GM23338 (cell line): ENCODE data around the gene PSPN. TPM values are rescaled to one million over a fixed set of nuclear protein-coding genes. Genes with fewer than 3 reads are reported as not detected.
"Not testable (repeated sequence)": the region's sequence is repeated elsewhere in the genome, so short reads cannot be mapped to it uniquely, and the experiment has no call there.

Source experiments
- ATAC-seq: fragments of 200-7000 bp; cut with Tn5 transposase; 3 replicates; pipeline ENCODE4 v1.9.1; 2020
- DNase-seq: peaks from one replicate; pipeline ENCODE4 v3.0.0-alpha.2; 2015; ENCODE audit warnings: low spot score
- H2AFZ ChIP-seq: fragments of 200-600 bp; sonication (generic); 2 replicates; pipeline ENCODE4 v1.8.0; 2016; ENCODE audit warnings: antibody characterized with exemption, mild to moderate bottlenecking, moderate library complexity
- H3F3A ChIP-seq: fragments of 200-600 bp; sonication (generic); replicated peaks from 2 replicates; pipeline ENCODE4 v1.8.0; 2017; ENCODE audit warnings: antibody characterized with exemption, mixed run types, low read depth
- H3K27ac ChIP-seq: fragments of 200-600 bp; sonication (generic); 2 replicates; pipeline ENCODE4 v1.6.1; 2016; ENCODE audit warnings: low read depth
- H3K27me3 ChIP-seq: fragments of 200-600 bp; sonication (generic); 2 replicates; pipeline ENCODE4 v1.8.0; 2016; ENCODE audit warnings: mild to moderate bottlenecking, mixed run types, moderate library complexity; ENCODE audit not compliant: insufficient read depth
- H3K36me3 ChIP-seq: fragments of 200-600 bp; sonication (generic); 2 replicates; pipeline ENCODE4 v1.8.0; 2016; ENCODE audit warnings: mild to moderate bottlenecking; ENCODE audit not compliant: insufficient read depth
- H3K4me1 ChIP-seq: fragments of 200-600 bp; sonication (generic); 2 replicates; pipeline ENCODE4 v1.8.0; 2016; ENCODE audit warnings: mild to moderate bottlenecking, moderate library complexity; ENCODE audit not compliant: insufficient read depth
- H3K4me2 ChIP-seq: fragments of 200-600 bp; sonication (generic); 2 replicates; pipeline ENCODE4 v1.7.1; 2017; ENCODE audit warnings: mixed run types
- H3K4me3 ChIP-seq: fragments of 200-600 bp; sonication (generic); 2 replicates; pipeline ENCODE4 v1.6.1; 2016; ENCODE audit warnings: mixed run types
- H3K79me2 ChIP-seq: fragments of 200-600 bp; sonication (generic); replicated peaks from 2 replicates; pipeline ENCODE4 v1.8.0; 2017; ENCODE audit warnings: mild to moderate bottlenecking; ENCODE audit not compliant: insufficient read depth
- H3K9me2 ChIP-seq: fragments of 200-600 bp; sonication (generic); 2 replicates; pipeline ENCODE4 v1.8.0; 2017; ENCODE audit not compliant: insufficient read depth
- H4K20me1 ChIP-seq: fragments of 200-600 bp; sonication (generic); replicated peaks from 2 replicates; pipeline ENCODE4 v1.8.0; 2017; ENCODE audit warnings: mild to moderate bottlenecking; ENCODE audit not compliant: insufficient read depth
- H3K27ac Mint-ChIP-seq: 2 replicates; pipeline ENCODE4 v1.8.0; 2020; ENCODE audit warnings: inconsistent platforms, mild to moderate bottlenecking, moderate library complexity, mixed read lengths
- H3K27me3 Mint-ChIP-seq: 3 replicates; pipeline ENCODE4 v1.8.0; 2022; ENCODE audit warnings: low read depth, mild to moderate bottlenecking, moderate library complexity, mixed read lengths, inconsistent platforms; ENCODE audit not compliant: insufficient read depth, poor library complexity
- H3K36me3 Mint-ChIP-seq: 3 replicates; pipeline ENCODE4 v1.8.0; 2021; ENCODE audit warnings: low read depth, mild to moderate bottlenecking, inconsistent platforms, moderate library complexity, mixed read lengths
- H3K4me1 Mint-ChIP-seq: 3 replicates; pipeline ENCODE4 v1.8.0; 2020; ENCODE audit warnings: mild to moderate bottlenecking, inconsistent platforms, mixed read lengths
- H3K4me3 Mint-ChIP-seq: 3 replicates; pipeline ENCODE4 v1.8.0; 2021; ENCODE audit warnings: moderate library complexity, mild to moderate bottlenecking, inconsistent platforms, mixed read lengths
- H3K9me3 Mint-ChIP-seq: 3 replicates; pipeline ENCODE4 v1.8.0; 2020; ENCODE audit warnings: moderate library complexity, mild to moderate bottlenecking, inconsistent platforms, mixed read lengths
- EZH2 ChIP-seq: fragments of 200-600 bp; sonication (generic); IDR thresholded peaks from one replicate; pipeline ENCODE4 v1.8.0; 2017; ENCODE audit warnings: antibody characterized with exemption, mild to moderate bottlenecking, low read depth; ENCODE audit not compliant: unreplicated experiment
- EZH2phosphoT487 ChIP-seq: fragments of 200-600 bp; sonication (generic); IDR thresholded peaks from one replicate; pipeline ENCODE4 v1.8.1; 2018; ENCODE audit warnings: antibody characterized with exemption; ENCODE audit not compliant: unreplicated experiment
- STAT1 ChIP-seq: IDR thresholded peaks from one replicate; pipeline ENCODE4 v1.6.1; 2016; ENCODE audit warnings: antibody characterized with exemption; ENCODE audit not compliant: unreplicated experiment
- polyA plus RNA-seq: library from polyadenylated mRNA; unstranded; fragments of >200 nt; fragmentation: Nextera tagmentation; extraction: Ambion mirVana; gene quantifications from 2 replicates; pipeline ENCODE4 v1.2.1, GENCODE V29; 2016
- total RNA-seq: library from RNA; depleted of rRNA; stranded (reverse); fragments of >200 nt; shearing (Covaris generic); gene quantifications from 2 replicates; pipeline ENCODE4 v1.2.3, GENCODE V29; 2014
- TF ChIP-seq, protein P1 (sequence below), 2 experiments: fragments of 200-600 bp in 1 of 2; sonication (generic) in 1 of 2; conservative IDR thresholded peaks; 2 replicates each; pipeline versions ENCODE4 v1.5.1 to v1.6.1; 2016 to 2017; ENCODE audit warnings: antibody characterized with exemption in 2 of 2, low read depth in 2 of 2, mild to moderate bottlenecking in 2 of 2, moderate library complexity in 1 of 2

Gene PSPN
- total and polyA plus RNA-seq, 2 experiments from 2014 or later, result 0.82 to 1.2 TPM

DNA sequence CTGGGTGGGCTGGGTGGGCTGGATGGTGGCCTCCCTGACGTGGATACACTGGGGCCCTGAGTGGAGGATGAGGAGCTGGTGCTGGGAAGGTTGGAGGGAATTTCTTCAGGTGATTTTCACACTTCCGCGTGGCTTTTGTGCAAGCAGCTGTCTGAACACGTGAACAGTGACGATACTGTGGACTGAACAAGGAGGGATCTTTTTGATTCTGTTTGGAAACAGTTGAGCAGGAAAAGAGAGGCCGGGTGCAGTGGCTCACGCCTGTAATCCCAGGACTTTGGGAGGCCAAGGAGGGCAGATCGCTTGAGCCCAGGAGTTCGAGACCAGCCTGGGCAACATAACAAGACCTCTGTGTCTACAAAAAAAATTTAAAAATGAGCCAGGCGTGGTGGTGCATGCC lies 26.3 kb upstream of the PSPN start:
- no peak overlapping the region for H3K4me3 Mint-ChIP-seq

DNA sequence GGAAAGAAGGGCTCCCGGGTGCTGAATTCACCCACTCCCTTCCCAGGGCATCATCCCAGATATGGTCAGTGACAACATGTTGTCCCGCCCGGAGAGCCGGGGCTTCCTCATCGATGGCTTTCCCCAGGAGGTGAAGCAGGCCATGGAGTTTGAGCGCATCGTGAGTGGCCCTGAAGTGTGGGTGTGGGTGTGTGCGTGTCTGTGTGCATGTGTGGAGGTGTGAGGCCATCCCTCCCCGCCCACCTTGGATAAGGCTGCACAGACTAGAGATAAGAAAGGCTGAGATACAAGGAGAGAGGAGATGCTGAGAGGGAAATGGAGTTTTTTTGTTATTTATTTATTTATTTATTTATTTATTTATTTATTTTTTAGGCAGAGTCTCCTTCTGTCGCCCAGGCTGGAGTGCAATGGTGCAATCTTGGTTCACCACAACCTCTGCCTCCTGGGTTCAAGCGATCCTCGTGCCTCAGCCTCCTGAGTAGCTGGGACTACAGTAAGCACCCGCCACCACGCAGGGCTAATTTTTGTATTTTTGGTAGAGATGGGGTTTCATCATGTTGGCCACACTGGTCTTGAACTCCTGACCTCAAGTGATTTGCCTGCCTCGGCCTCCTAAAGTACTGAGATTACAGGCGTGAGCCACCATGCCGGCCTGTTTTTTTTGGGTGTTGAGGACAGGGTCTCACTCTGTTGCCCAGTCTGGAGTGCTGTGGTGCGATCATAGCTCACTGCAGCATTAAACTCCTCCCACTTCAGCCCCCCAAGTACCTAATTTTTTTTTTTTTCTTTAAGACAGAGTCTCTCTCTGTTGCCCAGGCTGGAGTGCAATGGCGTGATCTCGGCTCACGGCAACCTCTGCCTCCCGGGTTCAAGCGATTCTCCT lies 24.6 kb upstream of the PSPN start:
- not testable (repeated sequence) for H2AFZ ChIP-seq, H3K27ac ChIP-seq, H3K9me2 ChIP-seq, H3K36me3 ChIP-seq, H3K79me2 ChIP-seq, H3K27ac Mint-ChIP-seq, H3K9me3 Mint-ChIP-seq, H4K20me1 ChIP-seq, H3K36me3 Mint-ChIP-seq, H3K4me3 Mint-ChIP-seq, H3K27me3 Mint-ChIP-seq, H3K4me1 ChIP-seq, ATAC-seq, H3K4me3 ChIP-seq, H3F3A ChIP-seq, DNase-seq, H3K27me3 ChIP-seq, H3K4me2 ChIP-seq, H3K4me1 Mint-ChIP-seq

More for the DNA sequence above, 26.3 kb upstream of the PSPN start:
- H2AFZ ChIP-seq, result no peak overlapping the region
- no peak overlapping the region for H3K4me3 ChIP-seq
- H3F3A ChIP-seq, result no peaks in the 10 kb centered on the region
- no peak overlapping the region for H3K27ac ChIP-seq
- ATAC-seq (no peak), DNase-seq (no peak)
- H3K9me3 Mint-ChIP-seq, result no peaks in the 10 kb centered on the region; the same call in 2 of the 3 replicates
- no peak overlapping the region for H3K27ac Mint-ChIP-seq
- no peaks in the 10 kb centered on the region for H3K36me3 Mint-ChIP-seq
- H3K4me1 ChIP-seq, result no peaks in the 10 kb centered on the region
- H3K79me2 ChIP-seq, result no peaks in the 10 kb centered on the region
- TF ChIP-seq, protein P1, sequence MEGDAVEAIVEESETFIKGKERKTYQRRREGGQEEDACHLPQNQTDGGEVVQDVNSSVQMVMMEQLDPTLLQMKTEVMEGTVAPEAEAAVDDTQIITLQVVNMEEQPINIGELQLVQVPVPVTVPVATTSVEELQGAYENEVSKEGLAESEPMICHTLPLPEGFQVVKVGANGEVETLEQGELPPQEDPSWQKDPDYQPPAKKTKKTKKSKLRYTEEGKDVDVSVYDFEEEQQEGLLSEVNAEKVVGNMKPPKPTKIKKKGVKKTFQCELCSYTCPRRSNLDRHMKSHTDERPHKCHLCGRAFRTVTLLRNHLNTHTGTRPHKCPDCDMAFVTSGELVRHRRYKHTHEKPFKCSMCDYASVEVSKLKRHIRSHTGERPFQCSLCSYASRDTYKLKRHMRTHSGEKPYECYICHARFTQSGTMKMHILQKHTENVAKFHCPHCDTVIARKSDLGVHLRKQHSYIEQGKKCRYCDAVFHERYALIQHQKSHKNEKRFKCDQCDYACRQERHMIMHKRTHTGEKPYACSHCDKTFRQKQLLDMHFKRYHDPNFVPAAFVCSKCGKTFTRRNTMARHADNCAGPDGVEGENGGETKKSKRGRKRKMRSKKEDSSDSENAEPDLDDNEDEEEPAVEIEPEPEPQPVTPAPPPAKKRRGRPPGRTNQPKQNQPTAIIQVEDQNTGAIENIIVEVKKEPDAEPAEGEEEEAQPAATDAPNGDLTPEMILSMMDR (conservative IDR thresholded peaks at IDR 0.05; ENCODE audit: low read depth in 2 of 2), result no peak
- no peaks in the 10 kb centered on the region; the same call in 2 of the 3 replicates for H3K4me1 Mint-ChIP-seq
- H3K9me2 ChIP-seq, result no peaks in the 10 kb centered on the region
- no peaks in the 10 kb centered on the region for H3K36me3 ChIP-seq
- H3K27me3 Mint-ChIP-seq, result peaks cover 2% of the 10 kb centered on the region
- H3K4me2 ChIP-seq, result no peak overlapping the region
- no peaks in the 10 kb centered on the region for H3K27me3 ChIP-seq
- no peaks in the 10 kb centered on the region for H4K20me1 ChIP-seq

DNA sequence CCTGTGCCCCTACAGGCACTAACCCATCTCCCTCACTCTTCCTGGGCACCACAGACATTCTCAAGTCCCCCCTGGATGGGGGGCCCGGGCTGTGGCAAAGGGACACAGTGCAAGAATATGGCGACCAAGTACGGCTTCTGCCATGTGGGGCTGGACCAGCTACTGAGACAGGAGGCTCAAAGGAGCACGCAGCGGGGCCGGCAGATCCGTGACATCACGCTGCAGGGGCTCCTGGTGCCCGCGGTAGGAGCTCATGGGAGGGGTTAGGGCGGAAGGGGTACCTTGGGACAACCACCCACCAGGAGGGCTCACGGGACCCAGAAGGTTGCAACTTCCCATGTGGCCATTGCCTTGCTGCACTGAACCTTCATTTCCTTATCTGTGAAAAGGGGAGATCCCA lies 20.6 kb upstream of the PSPN start:
- peaks cover 14% of the 10 kb centered on the region for H3K79me2 ChIP-seq
- H3K9me3 Mint-ChIP-seq, result no peaks in the 10 kb centered on the region; the same call in 2 of the 3 replicates
- DNase-seq, result no peak
- no peak overlapping the region for H2AFZ ChIP-seq
- no peaks in the 10 kb centered on the region for H3K9me2 ChIP-seq
- no peak overlapping the region for H3K4me2 ChIP-seq
- no peaks in the 10 kb centered on the region for H3K27me3 ChIP-seq
- no peak overlapping the region for H3K27ac ChIP-seq
- H4K20me1 ChIP-seq, result no peaks in the 10 kb centered on the region
- no peak overlapping the region for H3K27ac Mint-ChIP-seq
- peaks cover 2% of the 10 kb centered on the region; the same call in 1 of the 3 replicates for H3K36me3 Mint-ChIP-seq
- no peak overlapping the region for H3K4me3 Mint-ChIP-seq
- H3K4me1 Mint-ChIP-seq, result peaks cover 18% of the 10 kb centered on the region
- H3F3A ChIP-seq, result peaks cover 4% of the 10 kb centered on the region; the same call in 1 of the 2 replicates
- peaks cover 7% of the 10 kb centered on the region; the same call in 1 of the 2 replicates for H3K4me1 ChIP-seq
- peaks cover 11% of the 10 kb centered on the region for H3K27me3 Mint-ChIP-seq
- H3K36me3 ChIP-seq, result peaks cover under 1% of the 10 kb centered on the region; the same call in 1 of the 2 replicates
- H3K4me3 ChIP-seq, result no peak overlapping the region
- no peak for ATAC-seq
- no peak for TF ChIP-seq EZH2phosphoT487
- TF ChIP-seq, protein P1 (conservative IDR thresholded peaks at IDR 0.05; ENCODE audit: low read depth in 2 of 2), result no peak
- no peak for TF ChIP-seq STAT1
- TF ChIP-seq EZH2, result no peak
